Hair follicle dermal papilla cell (primary cell): ENCODE data around the gene CCDC127. TPM values are rescaled to one million over a fixed set of nuclear protein-coding genes. Genes with fewer than 3 reads are reported as not detected.

Experiments
- total RNA-seq: library from RNA; depleted of rRNA; stranded (reverse); fragments of >200 nt; gene quantifications from 2 replicates; pipeline ENCODE4 v1.2.3, GENCODE V29; 2012

CCDC127 gene, protein sequence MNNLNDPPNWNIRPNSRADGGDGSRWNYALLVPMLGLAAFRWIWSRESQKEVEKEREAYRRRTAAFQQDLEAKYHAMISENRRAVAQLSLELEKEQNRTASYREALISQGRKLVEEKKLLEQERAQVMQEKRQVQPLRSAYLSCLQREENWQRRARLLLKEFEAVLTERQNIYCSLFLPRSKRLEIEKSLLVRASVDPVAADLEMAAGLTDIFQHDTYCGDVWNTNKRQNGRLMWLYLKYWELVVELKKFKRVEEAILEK
- total RNA-seq: 6.8 and 8.9 TPM in 2 replicates

GRCh38 chr5:217494-218456 lies at the start of gene CCDC127, which contains the start of gene SDHA:
Gene CCDC127 (minus strand): TSS chr5:218153. CDS start chr5:216849, 1,304 bp downstream.
Gene SDHA (plus strand): TSS chr5:218320. CDS start chr5:218356, 36 bp downstream.

DNA sequence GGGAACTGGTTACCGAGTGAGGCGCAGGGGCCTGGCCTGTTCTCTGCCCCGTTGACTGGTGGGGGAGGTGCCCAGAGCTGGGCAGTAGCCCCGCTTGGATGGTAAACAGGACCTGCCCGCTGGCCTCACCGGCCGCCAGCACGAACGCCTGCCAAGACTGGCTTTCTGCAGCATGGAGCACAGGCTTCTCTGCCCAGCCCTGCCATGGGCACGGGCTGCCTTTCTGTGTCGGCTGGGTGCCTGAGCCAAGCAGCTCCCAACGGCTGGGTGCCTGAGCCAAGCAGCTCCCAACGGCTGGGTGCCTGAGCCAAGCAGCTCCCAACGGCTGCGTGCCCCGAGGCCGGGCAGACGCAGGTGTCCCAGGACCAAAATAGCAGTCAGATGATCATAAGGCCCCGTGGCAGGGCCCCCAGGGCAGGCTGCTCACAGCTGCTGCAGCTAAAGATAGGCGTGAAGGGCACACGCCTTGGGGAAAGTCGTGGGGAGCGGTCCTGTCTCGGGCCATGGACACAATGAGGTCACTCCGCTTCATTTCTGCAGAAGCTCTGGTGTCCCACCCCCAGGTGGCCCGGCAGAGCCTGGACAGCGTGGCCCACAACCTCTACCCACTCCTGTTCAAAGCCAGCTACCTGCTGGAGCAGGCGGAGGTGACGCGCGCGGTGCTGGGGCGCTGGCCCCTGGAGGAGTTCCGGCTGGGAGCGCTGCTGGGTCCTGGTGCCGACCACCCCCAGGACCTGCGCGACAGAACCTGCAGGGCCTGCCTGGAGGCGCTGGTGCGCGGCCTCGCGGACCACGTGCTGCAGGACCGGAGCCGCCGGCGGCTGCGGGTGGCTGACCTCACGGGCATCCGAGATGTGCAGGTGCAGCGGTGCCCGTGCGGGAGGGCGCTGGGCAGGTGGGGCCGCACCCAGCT lies 26.7 kb downstream of the CCDC127 start, which contains the start of gene LRRC14B:
Gene LRRC14B, plus strand, starts transcription at position 460 of the 913 bp plus-strand sequence. Its CDS starts 44 bp downstream, at position 504.

Other genes with a start within 250 kb of the CCDC127 start
- 0.16 and 0.36 TPM in 2 replicates for gene PLEKHG4B, start 126.0 kb downstream of the CCDC127 start, total RNA-seq
- not detected in 2 replicates for gene LRRC14B, start 26.7 kb downstream of the CCDC127 start, total RNA-seq
- 86.9 and 97.7 TPM in 2 replicates for gene SDHA, start 167 bp upstream of the CCDC127 start, total RNA-seq
- 75.3 and 91.3 TPM in 2 replicates for gene PDCD6, start 53.5 kb upstream of the CCDC127 start, total RNA-seq
- gene AHRR, start 103.6 kb upstream of the CCDC127 start, total RNA-seq: 122 and 160 TPM in 2 replicates
- gene EXOC3, start 225.0 kb upstream of the CCDC127 start, total RNA-seq: 39.5 and 47.1 TPM in 2 replicates